A549 (cell line): ENCODE results near the gene SPSB4. TPM values are rescaled to one million over a fixed set of nuclear protein-coding genes. Genes with fewer than 3 reads are reported as not detected.

ENCODE experiments used
- ATAC-seq, 2 experiments: fragments of 200-7000 bp in 1 of 2; fragments of >200 bp in 1 of 2; cut with Nextera tagmentation in 1 of 2; cut with Tn5 transposase in 1 of 2; 3 replicates each; pipeline versions ENCODE4 v1.8.0 to v1.9.1; 2018 to 2020; ENCODE audit warnings: mild to moderate bottlenecking in 1 of 2, moderate library complexity in 1 of 2
- CTCF ChIA-PET: fragments of 300-600 bp; sonication (Branson Sonifier 250); formaldehyde crosslinking; extraction: SDS; loops from one replicate; lab custom pipeline; 2021; ENCODE audit warnings: antibody characterized with exemption, inconsistent platforms; lab: Yijun Ruan, JAX
- POLR2A ChIA-PET: fragments of 350-600 bp; formaldehyde crosslinking; extraction: SDS; loops from one replicate; lab custom pipeline; 2021; ENCODE audit warnings: antibody characterized with exemption, inconsistent platforms; lab: Yijun Ruan, JAX
- DNase-seq, 2 experiments: peaks; one replicate each; pipeline versions ENCODE4 v3.0.0 to v3.0.0-alpha.2; 2011 to 2016; ENCODE audit warnings: low read depth in 1 of 2, low spot score in 1 of 2
- FAIRE-seq: peaks from 2 replicates; lab custom pipeline; 2011; peaks lifted over from hg19 to GRCh38; lab: Jason Lieb, UNC
- H3K27ac ChIP-seq, 2 experiments: fragments of >200 bp; sonication (Bioruptor Twin); formaldehyde crosslinking; 3 replicates each; pipeline ENCODE4 v1.5.1; 2016 to 2017
- H3K4me1 ChIP-seq: fragments of >200 bp; sonication (Bioruptor Twin); formaldehyde crosslinking; 3 replicates; pipeline ENCODE4 v1.6.1; 2016
- H3K4me2 ChIP-seq: fragments of >200 bp; sonication (Bioruptor Twin); formaldehyde crosslinking; 3 replicates; pipeline ENCODE4 v1.6.1; 2016
- H3K4me3 ChIP-seq: fragments of >200 bp; sonication (Bioruptor Twin); formaldehyde crosslinking; 3 replicates; pipeline ENCODE4 v1.5.1; 2016
- H3K9me3 ChIP-seq: fragments of >200 bp; sonication (Bioruptor Twin); formaldehyde crosslinking; 3 replicates; pipeline ENCODE4 v1.6.1; 2016
- ATOH8 ChIP-seq: fragments of 250-450 bp; sonication (Bioruptor Pico); IDR thresholded peaks from 2 replicates; pipeline ENCODE4 v1.5.0; 2020; ENCODE audit warnings: low read depth, mild to moderate bottlenecking, moderate library complexity
- CHD4 ChIP-seq: fragments of 200-600 bp; sonication (generic); IDR thresholded peaks from 2 replicates; pipeline ENCODE4 v1.6.1; 2016; ENCODE audit warnings: antibody characterized with exemption, mild to moderate bottlenecking, borderline replicate concordance
- CTCF ChIP-seq: fragments of >200 bp; sonication (Bioruptor Twin); formaldehyde crosslinking; IDR thresholded peaks from 3 replicates; pipeline ENCODE4 v1.5.1; 2016
- HDAC2 ChIP-seq: fragments of 200-600 bp; sonication (generic); IDR thresholded peaks from 2 replicates; pipeline ENCODE4 v1.6.1; 2016
- MAX ChIP-seq: IDR thresholded peaks from 2 replicates; pipeline ENCODE4 v1.6.1; 2012
- RAD21 ChIP-seq, 2 experiments: fragments of >200 bp in 1 of 2; sonication (Bioruptor Twin) in 1 of 2; formaldehyde crosslinking in 1 of 2; IDR thresholded peaks in 1 of 2; conservative IDR thresholded peaks in 1 of 2; 2 replicates in 1 of 2; 3 replicates in 1 of 2; pipeline ENCODE4 v1.6.1; 2012 to 2018; ENCODE audit warnings: inconsistent platforms in 1 of 2
- RFX5 ChIP-seq: fragments of 450-650 bp; IDR thresholded peaks from 2 replicates; pipeline ENCODE4 v1.7.1; 2014; ENCODE audit warnings: antibody characterized with exemption, mild to moderate bottlenecking, moderate library complexity
- TFCP2L1 ChIP-seq: fragments of 250-450 bp; sonication (Bioruptor Pico); IDR thresholded peaks from 2 replicates; pipeline ENCODE4 v1.5.0; 2021; ENCODE audit warnings: mild to moderate bottlenecking
- TP53 ChIP-seq: fragments of 250-450 bp; sonication (Bioruptor Pico); IDR thresholded peaks from 2 replicates; pipeline ENCODE4 v1.5.0; 2021; ENCODE audit warnings: mild to moderate bottlenecking, moderate library complexity
- ZFP36 ChIP-seq: fragments of 450-650 bp; IDR thresholded peaks from 2 replicates; pipeline ENCODE4 v1.6.1; 2014; ENCODE audit warnings: borderline replicate concordance; ENCODE audit not compliant: partially characterized antibody
- WGBS: methylation state at CpG from one replicate; pipeline ENCODE4 v1.1.6; 2017; ENCODE audit errors: missing lambda C conversion rate; 5-methylcytosine and 5-hydroxymethylcytosine counted together
- polyA plus RNA-seq, 4 experiments: library from polyadenylated mRNA; depleted of rRNA in 3 of 4; stranded (reverse); fragments of >200 nt; fragmentation: RNase III in 1 of 4; extraction: RNeasy Plus Mini Kit Qiagen cat#74134 plus additional on column Dnase treatment in 1 of 4; gene quantifications; 2 replicates in 3 of 4; 3 replicates in 1 of 4; pipeline ENCODE4 v1.2.3, GENCODE V29; 2011 to 2017

The SPSB4 gene
- polyA plus RNA-seq, 2 of the 4 experiments (the other 2 are of a cell fraction), result 0.03 to 0.04 TPM

- DNase-seq (no peak), ATAC-seq (no peak), FAIRE-seq (no peak)
- no peaks in the 10 kb centered on the region for H3K4me1 ChIP-seq
- ChIA-PET CTCF (interaction anchor here (1.5 kb wide), 1 partner anchor 12 kb away, joined by 3 read pairs; no protein-coding TSS in a partner anchor), POLR2A (no interaction called here)
- no peak for TF ChIP-seq TP53 (CRISPR knock-in tag)
- TF ChIP-seq ATOH8, result no peak
- TF ChIP-seq RAD21 (conservative IDR thresholded peaks at IDR 0.05 in 1 of 2, IDR thresholded peaks at IDR 0.05 in 1 of 2), result no peak
- TF ChIP-seq ZFP36, result no peak
- no peak for TF ChIP-seq CHD4
- no peak overlapping the region for H3K27ac ChIP-seq
- H3K9me3 ChIP-seq, result no peaks in the 10 kb centered on the region
- 13% methylated on average over 4 of the region's 4 CpGs for WGBS
- H3K4me2 ChIP-seq, result no peak overlapping the region
- no peak overlapping the region for H3K4me3 ChIP-seq
These were observed 6.2 kb upstream of the SPSB4 start for GRCh38 chr3:141044695-141045641.

- 0% methylated on average over 1 of the region's 1 CpG for WGBS
- no peak overlapping the region for H3K4me3 ChIP-seq
- H3K4me2 ChIP-seq, result no peak overlapping the region
- ChIA-PET POLR2A (no interaction called here), CTCF (interaction anchor here (0.7 kb wide), 1 partner anchor 146 kb away, joined by 3 read pairs; no protein-coding TSS in a partner anchor)
- H3K9me3 ChIP-seq, result no peaks in the 10 kb centered on the region
- no peak for ATAC-seq
- no peak overlapping the region for H3K27ac ChIP-seq
- 0 out of 3 replicates have a peak, but pooled peaks cover 4% of the 10 kb centered on the region for H3K4me1 ChIP-seq
- FAIRE-seq, result no peak
- TF ChIP-seq HDAC2, result no peak
- no peak for DNase-seq
These were observed 5.3 kb upstream of the SPSB4 start for GRCh38 chr3:141045849-141046248.

- WGBS, result 6% methylated on average over 1 of the region's 1 CpG
- ChIA-PET POLR2A (no interaction called here), CTCF (no interaction called here)
- H3K4me2 ChIP-seq, result no peak overlapping the region
- ATAC-seq (no peak), FAIRE-seq (no peak), DNase-seq (no peak)
- no peak overlapping the region for H3K4me3 ChIP-seq
- peaks cover 5% of the 10 kb centered on the region; the same call in 1 of the 3 replicates for H3K4me1 ChIP-seq
- H3K27ac ChIP-seq, result no peak overlapping the region
- no peaks in the 10 kb centered on the region for H3K9me3 ChIP-seq
- TF ChIP-seq RFX5, result no peak
- no peak for TF ChIP-seq CTCF
- TF ChIP-seq, all 56 proteins: peak for 0
These were observed 4.0 kb upstream of the SPSB4 start for GRCh38 chr3:141047168-141047567.

GRCh38 chr3:141049681-141050080 lies 1.5 kb upstream of the SPSB4 start:
- 3% methylated on average over 2 of the region's 2 CpGs for WGBS
- POLR2A ChIA-PET, result no interaction called here
- CTCF ChIA-PET, result interaction anchor here (0.6 to 2.2 kb wide), 4 partner anchors 64 to 144 kb away, joined by 3 to 6 read pairs (median 4); no protein-coding TSS in a partner anchor
- ATAC-seq (peak; percentile 41 to 63; a peak in 3 of 6 replicates), DNase-seq (peak; percentile 18 to 32), FAIRE-seq (no peak)
- Histone ChIP-seq H3K27ac (no peak overlapping the region), H3K4me2 (no peak overlapping the region), H3K4me3 (no peak overlapping the region), H3K9me3 (no peaks in the 10 kb centered on the region), H3K4me1 (peaks cover 11% of the 10 kb centered on the region; the same call in 1 of the 3 replicates)
- TF ChIP-seq ZFP36 (no peak), MAX (no peak), TFCP2L1 (no peak)
